KBM-7 (cell line): ENCODE measurements around the gene CRLF1.
"Not testable (repeated sequence)": the region's sequence is repeated elsewhere in the genome, so short reads cannot be mapped to it uniquely, and the experiment has no call there.

Experiments
- DNase-seq: peaks from one replicate; pipeline ENCODE4 v3.0.0-alpha.2; 2015
- in situ Hi-C: fragments of 300-500 bp; cut with MboI; formaldehyde crosslinking; loops from 2 replicates; pipeline ENCODE4 v1.14.3; 2020; ENCODE audit warnings: low sequenced_read_pairs, low pct_unique_long_range_greater_than_20kb, mixed read lengths

The CRLF1 gene

DNA sequence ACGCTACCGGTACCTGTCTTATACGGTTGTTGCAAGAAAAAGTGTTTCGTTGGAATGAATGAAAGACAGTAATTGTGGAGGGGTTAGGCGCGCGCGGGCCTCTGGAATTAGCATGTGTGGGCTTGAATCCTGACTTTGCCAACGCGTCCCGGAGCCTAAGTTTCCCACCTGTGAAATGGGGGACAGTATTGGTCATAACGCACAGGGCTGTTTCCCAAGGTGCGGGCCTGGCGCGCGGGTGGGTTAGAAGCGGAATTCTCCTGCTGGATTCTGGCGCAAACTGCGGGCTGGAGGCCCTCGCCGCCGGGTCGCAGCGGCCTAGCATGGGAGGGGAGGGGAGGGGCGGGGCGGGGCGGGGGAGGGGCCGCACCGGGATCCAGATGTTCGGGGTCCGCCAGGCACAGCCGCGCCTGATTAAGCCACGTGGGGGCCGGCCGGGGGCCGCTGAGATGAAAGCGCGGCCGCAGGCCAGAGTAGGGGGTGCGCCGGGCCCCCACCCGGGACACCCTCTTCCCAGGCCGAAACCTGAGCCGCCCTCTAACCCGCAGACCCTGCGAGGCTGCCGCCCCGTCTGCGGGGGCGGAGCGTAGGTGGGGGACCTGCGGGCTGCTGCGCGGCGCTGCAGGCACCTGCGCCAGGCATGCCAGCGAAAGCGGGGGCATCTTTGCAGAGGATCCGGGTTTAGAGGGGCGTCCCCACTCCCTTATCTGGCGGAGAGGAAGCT is 4.9 kb upstream of the CRLF1 start:
- no peak for DNase-seq
- in situ Hi-C loops: no loop called here

DNA sequence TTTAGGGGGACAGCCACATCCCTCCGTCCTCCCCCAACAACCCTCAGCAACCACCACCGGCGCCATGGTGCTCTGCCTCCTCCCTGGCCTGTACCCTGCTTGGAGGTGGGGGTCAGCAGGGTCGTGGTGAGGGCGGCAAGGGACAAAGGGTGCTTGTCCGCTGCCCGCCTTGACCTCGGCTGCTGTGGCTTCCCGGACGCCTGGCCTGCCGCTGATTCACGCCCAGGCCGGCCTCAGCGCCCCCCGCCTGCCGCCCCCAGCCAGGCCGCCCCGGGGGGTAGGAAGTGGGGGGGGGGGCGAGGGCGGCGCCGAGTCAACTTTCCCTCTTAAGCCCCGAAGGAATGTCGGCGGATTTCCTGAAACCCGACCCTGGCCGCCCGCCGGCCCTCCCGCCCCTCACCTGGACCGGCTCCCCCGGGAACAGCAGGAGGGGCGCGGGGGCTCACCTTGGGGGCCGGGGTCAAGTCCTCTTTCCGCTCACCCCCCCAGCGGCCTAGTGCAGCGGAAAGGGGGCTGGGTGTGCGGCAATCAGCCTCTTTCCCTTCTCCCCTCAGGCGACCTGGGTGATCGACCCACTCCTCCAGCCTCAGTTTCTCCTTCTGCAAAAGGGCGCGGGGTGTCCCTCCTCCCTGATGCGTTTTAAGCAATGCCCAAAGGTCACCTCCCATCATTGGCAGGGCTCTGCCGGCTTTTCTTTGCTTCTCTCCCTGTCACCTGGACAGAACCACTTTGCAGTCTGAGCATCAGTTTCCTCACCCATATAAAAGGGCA is 4.1 kb upstream of the CRLF1 start:
- no peak for DNase-seq
- in situ Hi-C loops: no loop called here

DNA sequence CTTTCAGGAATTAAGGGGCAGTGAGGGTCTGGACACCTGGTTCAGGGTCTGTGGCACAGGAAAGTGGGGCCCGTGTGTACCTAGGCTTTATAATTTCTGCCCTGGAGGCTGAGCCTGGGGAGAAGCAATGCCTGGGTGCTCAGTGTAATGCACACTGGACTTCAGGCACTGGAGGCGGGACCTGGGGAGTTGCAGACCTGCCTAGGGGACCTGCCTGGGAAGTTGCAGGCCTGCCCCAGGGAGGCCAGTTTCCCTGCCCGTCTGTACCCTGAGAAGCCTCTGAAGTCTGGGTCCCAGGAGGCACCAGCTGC is 3.6 kb upstream of the CRLF1 start:
- no peak for DNase-seq
- in situ Hi-C loops: no loop called here

DNA sequence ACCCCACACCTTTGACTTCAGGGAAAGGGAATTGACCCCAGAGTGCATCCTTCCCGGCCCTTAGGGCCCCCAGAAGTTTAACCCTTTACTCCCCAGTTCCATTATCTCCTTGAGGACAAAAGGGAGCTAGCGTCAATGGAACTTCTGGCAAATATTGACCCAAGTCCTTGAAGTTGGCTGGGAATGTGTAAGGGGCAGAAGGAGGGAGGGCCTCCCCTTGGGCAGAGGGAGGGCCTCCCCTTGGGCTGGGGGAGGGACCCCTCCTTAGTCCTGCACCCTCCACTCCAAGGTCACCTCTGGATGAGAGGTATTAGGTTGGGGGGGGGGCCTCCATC is 3.1 kb upstream of the CRLF1 start:
- in situ Hi-C loops: no loop called here
- no peak for DNase-seq

DNA sequence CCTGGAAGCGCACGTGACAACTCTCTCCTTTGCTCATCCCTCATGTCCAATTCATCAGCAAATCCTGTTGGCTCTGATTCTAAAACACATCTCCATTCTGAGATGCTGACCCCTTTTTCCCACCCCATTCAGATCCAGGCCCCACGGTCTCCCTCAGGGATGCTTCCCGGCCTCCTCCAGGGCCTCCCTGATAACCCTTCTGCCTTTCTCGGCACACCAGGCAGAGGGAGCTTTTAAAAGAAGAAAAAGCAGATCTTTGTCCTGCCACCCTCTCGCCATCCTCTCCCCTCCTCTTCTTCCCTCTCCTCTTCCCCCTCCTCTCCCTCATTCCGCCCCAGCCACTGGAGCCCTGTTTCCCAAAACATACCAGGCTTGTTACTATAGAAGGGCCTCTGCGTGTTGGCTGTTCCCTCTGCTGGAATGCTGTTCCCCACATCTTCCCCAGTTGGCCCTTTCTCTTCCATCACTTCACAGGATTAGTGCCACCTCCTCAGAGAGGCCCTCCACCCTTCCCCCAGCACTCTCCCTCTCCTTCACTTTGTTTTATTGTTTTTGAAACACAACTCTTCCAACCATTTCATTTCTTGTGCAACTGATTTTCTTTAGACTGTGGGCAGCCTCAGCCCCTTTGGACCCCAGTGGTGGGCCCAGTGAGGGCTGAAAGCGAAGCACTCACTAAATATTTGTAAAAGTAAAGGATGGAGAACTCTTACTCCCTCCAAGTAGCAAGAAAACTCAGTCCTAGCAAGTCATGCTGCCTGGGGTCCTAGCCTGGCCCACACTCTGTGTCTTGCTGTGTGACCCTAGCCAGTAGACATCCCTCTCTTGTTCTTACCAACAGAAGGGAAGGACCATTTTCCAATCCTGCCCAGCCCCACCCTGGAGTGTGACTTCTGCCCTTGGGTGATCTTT is 2.5 kb upstream of the CRLF1 start:
- no peak for DNase-seq
- in situ Hi-C loops: no loop called here

DNA sequence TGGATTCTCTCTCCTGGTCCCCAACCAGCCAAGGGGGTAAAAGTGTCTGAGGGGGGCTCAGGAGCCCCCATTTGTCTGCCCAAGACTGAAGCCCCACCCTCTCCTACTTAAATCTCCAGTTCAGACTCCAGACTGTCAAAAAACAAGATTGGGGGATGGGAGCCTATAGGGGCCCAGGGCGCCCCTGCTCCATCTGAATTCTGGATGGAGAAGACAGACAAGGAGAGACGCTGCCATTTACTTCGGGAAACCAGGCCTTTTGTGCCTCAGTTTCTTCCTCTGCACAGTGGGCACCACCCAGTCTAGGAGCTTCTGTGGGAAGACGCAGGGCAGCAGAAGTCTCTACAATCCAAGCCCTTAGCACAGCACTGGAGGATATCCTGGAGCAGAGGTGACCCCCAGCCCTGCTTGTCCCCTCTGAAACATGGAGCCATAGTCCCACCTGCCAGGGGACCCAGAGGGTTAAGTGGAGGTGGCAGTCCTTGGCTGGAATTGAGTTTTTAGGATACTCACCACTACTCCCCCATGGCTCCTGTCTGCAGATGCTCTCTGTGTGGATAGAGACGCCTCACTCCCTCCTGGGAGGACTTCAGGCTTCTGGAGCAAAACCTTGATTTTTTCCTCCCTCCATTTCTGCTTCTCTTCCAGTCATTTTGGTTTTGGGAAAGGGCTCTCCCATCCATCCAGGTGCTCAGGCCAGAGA is 1.7 kb upstream of the CRLF1 start:
- no peak for DNase-seq
- in situ Hi-C loops: no loop called here

DNA sequence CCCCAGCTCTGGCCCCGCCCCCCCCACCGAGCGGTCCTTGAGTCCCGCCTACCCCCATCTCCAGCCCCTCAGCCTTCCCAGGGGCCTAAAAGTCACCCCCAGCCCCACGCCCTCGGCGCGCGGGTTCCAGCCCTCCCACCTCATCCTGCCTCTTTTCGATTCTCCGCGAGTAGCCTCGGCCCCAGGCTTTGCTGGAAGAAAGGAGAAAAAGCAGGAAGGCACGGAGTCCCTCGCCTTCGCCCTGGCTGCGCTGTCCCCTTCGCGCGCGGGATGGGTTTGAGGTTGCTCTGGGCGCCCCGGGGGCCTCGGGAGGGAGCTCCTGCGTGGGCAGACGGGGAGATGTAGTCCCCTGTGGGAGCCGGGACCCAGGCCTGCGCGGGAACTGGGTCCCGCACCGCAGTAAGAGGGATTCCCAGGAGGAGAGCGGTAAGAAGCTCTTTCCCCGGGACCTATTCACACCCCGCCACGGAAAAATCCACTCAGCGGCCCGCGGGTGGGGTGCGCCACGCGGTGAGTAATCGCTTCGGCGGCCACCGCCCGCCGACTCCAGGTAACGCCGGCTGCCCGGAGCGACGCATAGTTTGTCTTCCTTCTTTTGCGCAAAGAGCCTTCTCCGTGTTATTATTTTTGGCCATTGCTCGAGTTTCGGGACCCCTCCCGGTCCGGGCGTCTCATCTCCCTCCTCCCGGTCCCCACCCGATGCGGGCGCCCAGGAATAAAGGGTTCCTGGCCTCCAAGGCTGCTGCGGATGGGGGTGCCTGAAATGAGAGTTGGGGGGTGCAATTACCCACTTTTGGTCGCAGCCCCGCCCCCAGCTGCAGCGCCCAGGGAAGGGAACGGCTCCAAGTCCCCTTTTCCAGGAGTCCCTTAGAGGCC is 865 bp upstream of the CRLF1 start:
- in situ Hi-C loops: no loop called here
- no peak for DNase-seq

DNA sequence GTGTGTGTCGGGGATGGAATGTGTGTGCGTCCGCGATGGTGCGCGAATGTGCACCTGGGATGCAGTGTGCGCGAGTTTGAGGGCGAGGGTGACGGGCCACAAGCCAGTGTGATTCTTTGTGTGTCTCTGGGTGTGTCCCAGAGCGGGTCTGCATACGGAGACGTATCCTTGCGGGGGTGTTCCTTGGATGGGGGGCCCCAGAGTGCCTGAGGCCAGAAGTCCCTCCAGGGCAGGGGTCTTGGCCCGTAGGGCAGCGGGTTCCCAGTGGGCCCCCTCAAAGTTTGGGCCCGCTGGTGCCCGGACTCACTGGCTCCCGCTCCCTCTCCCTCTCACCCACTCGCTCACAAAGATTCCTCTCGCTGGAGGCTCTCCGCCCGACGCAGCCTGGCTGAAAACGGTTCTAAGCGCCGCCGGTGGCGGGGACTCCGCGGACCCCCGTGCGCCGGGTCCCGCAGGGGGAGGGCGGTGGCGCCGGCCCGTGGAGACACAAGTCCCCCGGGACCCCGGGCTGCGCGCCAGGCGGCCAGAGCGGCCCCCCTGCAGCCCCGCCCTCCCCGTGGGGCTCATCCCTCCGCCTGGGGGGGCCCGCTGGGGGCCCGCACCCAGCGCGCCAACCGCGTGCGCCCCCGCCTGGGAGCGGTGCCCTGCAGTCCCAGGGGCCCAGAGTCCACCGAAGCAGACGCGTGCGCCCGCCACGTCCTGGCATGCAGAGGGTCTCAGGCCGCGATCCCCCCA is 886 bp downstream of the CRLF1 start:
- in situ Hi-C loops: no loop called here
- no peak for DNase-seq

DNA sequence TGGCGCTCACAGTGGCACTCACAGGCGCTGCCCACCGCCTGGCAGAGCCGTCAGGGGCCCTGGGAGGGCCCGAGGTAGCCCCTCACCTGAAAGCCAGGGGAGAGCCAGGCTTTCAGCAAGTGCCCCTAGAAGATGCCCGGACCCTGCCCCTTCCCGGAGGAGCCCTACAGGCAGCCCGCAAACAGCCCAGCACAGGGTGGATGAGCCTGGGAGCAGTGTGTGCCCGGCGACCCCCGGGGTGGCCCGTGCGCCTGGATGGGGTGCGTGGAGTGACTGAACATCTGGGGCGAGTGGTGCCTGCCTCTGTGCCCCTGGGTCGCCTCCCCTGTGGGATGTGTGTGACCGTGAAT is 1.4 kb downstream of the CRLF1 start:
- DNase-seq: no peak
- in situ Hi-C loops: no loop called here

DNA sequence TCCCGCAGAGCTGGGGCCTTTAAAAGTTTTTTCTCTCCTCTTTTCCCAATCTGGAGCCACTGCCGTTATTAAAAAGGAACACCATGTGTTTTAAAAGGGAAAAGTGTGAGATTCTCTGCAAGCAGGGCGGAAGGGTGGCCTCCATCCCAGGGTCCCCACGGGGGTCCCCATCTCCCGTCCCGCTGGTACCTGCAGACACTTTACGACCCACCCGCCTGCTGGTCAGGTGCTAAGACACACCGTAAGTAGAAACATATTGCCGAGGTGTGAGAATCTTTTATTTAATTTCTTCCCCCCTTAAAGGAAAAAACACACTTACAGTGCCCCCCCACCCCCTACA is 1.8 kb downstream of the CRLF1 start:
- in situ Hi-C loops: no loop called here
- DNase-seq: no peak

DNA sequence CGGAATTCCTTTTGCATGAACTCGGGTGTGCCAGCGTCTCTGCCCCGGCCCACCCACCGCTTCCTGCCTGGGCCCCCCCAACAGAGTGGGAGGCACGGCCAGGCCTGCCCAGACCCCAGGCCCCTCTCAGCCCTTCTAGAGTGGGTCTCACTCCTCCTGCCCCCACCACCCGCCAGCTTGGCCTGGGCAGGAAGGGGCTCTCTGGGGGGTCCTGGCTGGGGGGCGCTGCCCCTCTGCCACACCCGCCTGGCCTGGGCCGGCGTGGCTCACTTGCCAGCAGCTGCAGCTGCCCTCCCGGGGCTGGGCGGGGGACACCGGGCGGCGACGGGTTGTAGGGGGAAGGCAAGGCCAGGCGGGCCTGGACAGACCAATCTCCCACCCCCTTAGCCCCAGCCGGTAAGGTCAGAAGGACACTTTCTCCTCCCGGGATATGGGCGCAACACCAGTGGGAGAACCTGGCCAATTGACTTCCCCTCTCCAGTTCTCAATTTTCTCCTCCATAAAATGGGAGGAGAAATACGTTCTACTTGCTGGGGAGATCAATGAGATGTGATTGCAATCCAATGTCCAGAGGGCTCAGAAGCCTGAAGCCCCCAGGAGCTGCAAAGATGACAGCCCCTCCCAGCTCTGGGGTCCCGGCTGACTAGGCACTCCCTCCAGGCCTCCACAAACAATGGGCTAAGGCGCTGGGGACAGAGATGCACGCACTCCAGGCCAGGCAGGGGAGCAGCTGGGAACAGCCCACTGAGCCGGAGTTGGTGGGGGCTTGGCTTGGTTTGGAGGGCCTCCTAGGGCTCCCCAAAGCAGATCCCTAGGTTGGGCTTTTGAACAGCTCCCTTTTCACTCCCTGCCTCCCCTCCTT is 2.4 kb downstream of the CRLF1 start:
- no peak for DNase-seq
- in situ Hi-C loops: no loop called here

DNA sequence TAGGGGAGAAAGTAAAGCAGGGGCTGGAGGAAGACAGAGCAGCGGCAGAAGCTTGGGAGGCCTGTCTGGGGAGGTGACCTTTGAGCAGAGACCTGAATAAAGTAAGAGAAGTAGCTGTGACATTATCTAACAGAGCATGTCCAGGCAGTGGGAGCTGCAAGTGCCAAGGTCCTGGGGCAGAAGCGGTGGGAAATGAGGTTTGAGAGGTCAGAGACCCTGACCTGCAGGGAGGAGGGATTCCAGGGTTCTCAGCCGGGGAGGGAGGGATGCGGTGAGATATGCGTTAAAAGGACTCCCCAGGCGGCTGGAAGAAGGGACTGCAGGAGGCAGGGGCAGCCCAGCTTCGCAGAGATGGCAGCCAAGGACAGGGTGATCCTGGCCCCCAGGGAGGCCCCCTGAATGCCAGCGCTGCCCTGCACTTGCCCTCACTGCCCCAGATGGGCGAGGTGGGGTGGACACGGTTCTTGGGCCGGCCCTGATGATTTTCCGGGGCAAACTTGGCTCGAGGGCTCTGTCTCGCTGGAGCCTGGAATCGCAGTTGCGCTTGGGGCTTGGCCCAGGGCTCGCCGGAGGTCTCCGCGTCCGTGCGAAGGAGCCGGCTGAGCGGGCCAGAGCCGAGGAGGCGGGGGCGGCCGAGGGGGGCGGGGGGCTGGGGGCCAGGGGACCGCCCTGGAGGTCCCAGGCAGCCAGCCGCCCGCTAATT is 3.2 kb downstream of the CRLF1 start:
- in situ Hi-C loops: no loop called here
- DNase-seq: no peak

DNA sequence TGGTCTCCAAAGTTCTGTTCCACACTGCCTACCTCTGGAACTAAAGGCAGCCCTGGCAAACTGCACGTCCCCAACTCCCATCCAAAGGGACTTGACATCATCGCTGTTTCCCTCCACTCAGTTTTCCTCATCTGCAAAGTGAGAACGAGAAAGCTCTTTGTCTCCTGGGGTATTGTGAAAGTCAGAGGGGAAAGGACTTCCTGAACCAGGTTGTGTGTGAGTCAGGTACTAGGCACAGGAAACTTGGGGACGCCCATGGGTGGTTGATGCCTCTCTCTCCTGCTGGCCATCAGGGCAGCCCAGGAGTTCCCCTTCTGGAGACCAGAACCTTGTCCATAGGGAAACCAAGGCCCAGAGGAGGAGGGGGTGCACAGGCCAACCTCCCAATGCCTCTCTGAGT is 4.7 kb downstream of the CRLF1 start:
- in situ Hi-C loops: no loop called here

DNA sequence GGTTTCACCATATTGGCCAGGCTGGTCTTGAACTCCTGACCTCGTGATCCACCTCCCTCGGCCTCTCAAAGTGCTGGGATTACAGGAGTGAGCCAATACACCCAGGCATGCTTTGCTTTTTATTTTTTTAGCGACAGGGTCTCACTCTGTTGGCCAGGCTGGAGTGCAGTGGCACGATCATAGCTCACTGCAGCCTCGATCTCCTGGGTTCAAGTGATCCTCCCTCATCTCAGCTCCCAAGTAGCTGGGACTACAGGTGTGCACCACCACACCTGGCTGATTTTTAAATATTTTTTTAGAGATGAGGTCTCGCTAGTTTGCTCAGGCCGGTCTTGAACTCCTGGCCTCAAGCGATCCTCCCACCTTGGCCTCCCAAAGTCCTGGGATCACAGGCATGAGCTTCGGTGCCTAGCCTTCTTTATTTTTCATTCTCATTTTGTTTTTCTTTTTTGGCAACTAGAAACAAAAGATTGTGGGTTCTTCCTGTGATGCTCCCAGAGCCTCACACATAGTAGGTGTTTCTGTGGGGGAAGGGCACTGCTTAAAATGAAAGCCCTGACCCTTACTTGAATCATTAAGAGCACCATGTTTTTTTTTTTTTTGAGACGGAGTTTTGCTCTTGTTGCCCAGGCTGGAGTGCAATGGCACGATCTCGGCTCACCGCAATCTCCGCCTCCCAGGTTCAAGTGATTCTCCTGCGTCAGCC is 5.8 kb downstream of the CRLF1 start:
- in situ Hi-C loops: not testable (repeated sequence)

More for the DNA sequence above, 4.7 kb downstream of the CRLF1 start:
- DNase-seq: no peak

DNA sequence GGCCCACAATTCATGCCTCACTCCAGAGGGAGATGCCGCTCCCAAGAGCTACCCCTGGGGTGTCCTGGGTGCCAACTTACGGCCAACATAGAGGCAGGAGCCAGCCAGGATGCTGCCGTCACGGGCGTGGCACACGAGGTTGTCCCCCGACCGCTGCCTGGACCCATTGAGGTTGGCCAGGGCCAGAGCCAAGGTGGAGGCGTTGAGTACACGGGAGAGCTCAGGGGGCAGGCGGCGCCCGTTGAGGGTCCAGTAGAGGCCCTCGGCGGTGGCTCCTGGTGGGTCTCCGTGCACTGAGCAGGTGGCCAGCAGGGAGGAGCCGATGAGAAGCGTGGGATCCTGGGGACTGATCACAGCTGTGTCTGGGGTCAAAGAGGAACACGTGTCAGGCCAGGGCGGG is 7.1 kb downstream of the CRLF1 start:
- no peak for DNase-seq
- in situ Hi-C loops: no loop called here

More for the DNA sequence above, 5.8 kb downstream of the CRLF1 start:
- DNase-seq: not testable (repeated sequence)
